Measurements from ENCODE around the gene IL34.

Gene IL34

GRCh38 chr16:70661534-70661917 is 15.2 kb downstream of the IL34 start:
- TF ChIP-seq EZH2phosphoT487 (IDR thresholded peaks at IDR 0.05; ENCODE audit: low read depth) (no peak), CTCF (IDR thresholded peaks at IDR 0.05; ENCODE audit: low read depth, low read length) (no peak)
- no peaks in the 10 kb centered on the region for H4K20me1 ChIP-seq (ENCODE audit: insufficient read depth, low read length)

GRCh38 chr16:70661918-70662641 is 15.7 kb downstream of the IL34 start:
- H4K20me1 ChIP-seq (ENCODE audit: insufficient read depth, low read length): no peaks in the 10 kb centered on the region
- no peak overlapping the region for H3K27ac ChIP-seq (ENCODE audit: low read length)
- H3K36me3 ChIP-seq (replicated peaks; ENCODE audit: low read depth, low read length): no peaks in the 10 kb centered on the region
- no peak overlapping the region for H2AFZ ChIP-seq (ENCODE audit: low read depth, low read length)
- H3K4me1 ChIP-seq (ENCODE audit: low read length): no peaks in the 10 kb centered on the region
- no peaks in the 10 kb centered on the region for H3K79me2 ChIP-seq (ENCODE audit: low read length)
- no peaks in the 10 kb centered on the region for H3K9me3 ChIP-seq (ENCODE audit: insufficient read depth, low read length)
- no peak overlapping the region for H3K4me2 ChIP-seq (ENCODE audit: low read length)
- H3K9ac ChIP-seq (ENCODE audit: low read length): no peak overlapping the region
- no peak for TF ChIP-seq EZH2phosphoT487 (IDR thresholded peaks at IDR 0.05; ENCODE audit: low read depth)
- no peak for TF ChIP-seq CTCF (IDR thresholded peaks at IDR 0.05; ENCODE audit: low read depth, low read length)
- no peak overlapping the region for H3K4me3 ChIP-seq (ENCODE audit: low read length)
- H3K27me3 ChIP-seq (ENCODE audit: low read depth, low read length): no peaks in the 10 kb centered on the region

More at GRCh38 chr16:70661534-70661917, 15.2 kb downstream of the IL34 start:
- H3K4me3 ChIP-seq (ENCODE audit: low read length): no peak overlapping the region
- no peak overlapping the region for H3K27ac ChIP-seq (ENCODE audit: low read length)
- no peak overlapping the region for H3K4me2 ChIP-seq (ENCODE audit: low read length)
- H2AFZ ChIP-seq (ENCODE audit: low read depth, low read length): no peak overlapping the region
- no peaks in the 10 kb centered on the region for H3K36me3 ChIP-seq (replicated peaks; ENCODE audit: low read depth, low read length)
- no peaks in the 10 kb centered on the region for H3K79me2 ChIP-seq (ENCODE audit: low read length)
- H3K9me3 ChIP-seq (ENCODE audit: insufficient read depth, low read length): no peaks in the 10 kb centered on the region
- no peaks in the 10 kb centered on the region for H3K4me1 ChIP-seq (ENCODE audit: low read length)
- H3K9ac ChIP-seq (ENCODE audit: low read length): no peak overlapping the region
- H3K27me3 ChIP-seq (ENCODE audit: low read depth, low read length): no peaks in the 10 kb centered on the region

GRCh38 chr16:70662991-70663523 is 16.7 kb downstream of the IL34 start:
- Histone ChIP-seq H3K27me3 (ENCODE audit: low read depth, low read length) (no peaks in the 10 kb centered on the region), H3K4me2 (ENCODE audit: low read length) (no peak overlapping the region), H3K9me3 (ENCODE audit: insufficient read depth, low read length) (no peaks in the 10 kb centered on the region), H2AFZ (ENCODE audit: low read depth, low read length) (no peak overlapping the region), H3K79me2 (ENCODE audit: low read length) (no peaks in the 10 kb centered on the region), H3K27ac (ENCODE audit: low read length) (no peak overlapping the region), H4K20me1 (ENCODE audit: insufficient read depth, low read length) (no peaks in the 10 kb centered on the region), H3K4me3 (ENCODE audit: low read length) (no peak overlapping the region), H3K36me3 (replicated peaks; ENCODE audit: low read depth, low read length) (no peaks in the 10 kb centered on the region), H3K9ac (ENCODE audit: low read length) (no peak overlapping the region), H3K4me1 (ENCODE audit: low read length) (no peaks in the 10 kb centered on the region)
- TF ChIP-seq CTCF (IDR thresholded peaks at IDR 0.05; ENCODE audit: low read depth, low read length) (no peak), EZH2phosphoT487 (IDR thresholded peaks at IDR 0.05; ENCODE audit: low read depth) (no peak)

- Histone ChIP-seq H4K20me1 (ENCODE audit: insufficient read depth, low read length) (no peaks in the 10 kb centered on the region), H3K79me2 (ENCODE audit: low read length) (no peaks in the 10 kb centered on the region), H2AFZ (ENCODE audit: low read depth, low read length) (no peak overlapping the region), H3K36me3 (replicated peaks; ENCODE audit: low read depth, low read length) (no peaks in the 10 kb centered on the region), H3K27me3 (ENCODE audit: low read depth, low read length) (no peaks in the 10 kb centered on the region; the same call in 1 of the 2 replicates), H3K4me1 (ENCODE audit: low read length) (no peaks in the 10 kb centered on the region), H3K4me2 (ENCODE audit: low read length) (no peak overlapping the region), H3K27ac (ENCODE audit: low read length) (no peak overlapping the region), H3K9ac (ENCODE audit: low read length) (no peak overlapping the region), H3K4me3 (ENCODE audit: low read length) (no peak overlapping the region), H3K9me3 (ENCODE audit: insufficient read depth, low read length) (no peaks in the 10 kb centered on the region)
- TF ChIP-seq CTCF (IDR thresholded peaks at IDR 0.05; ENCODE audit: low read depth, low read length): no peak
- TF ChIP-seq EZH2phosphoT487 (IDR thresholded peaks at IDR 0.05; ENCODE audit: low read depth): no peak
Measured at GRCh38 chr16:70663524-70664324, 17.4 kb downstream of the IL34 start.
